ENCODE results near the gene C21orf58.
A peak's percentile ranks its signal among the peaks of the same experiment; 100 is the strongest.

Gene C21orf58

DNA sequence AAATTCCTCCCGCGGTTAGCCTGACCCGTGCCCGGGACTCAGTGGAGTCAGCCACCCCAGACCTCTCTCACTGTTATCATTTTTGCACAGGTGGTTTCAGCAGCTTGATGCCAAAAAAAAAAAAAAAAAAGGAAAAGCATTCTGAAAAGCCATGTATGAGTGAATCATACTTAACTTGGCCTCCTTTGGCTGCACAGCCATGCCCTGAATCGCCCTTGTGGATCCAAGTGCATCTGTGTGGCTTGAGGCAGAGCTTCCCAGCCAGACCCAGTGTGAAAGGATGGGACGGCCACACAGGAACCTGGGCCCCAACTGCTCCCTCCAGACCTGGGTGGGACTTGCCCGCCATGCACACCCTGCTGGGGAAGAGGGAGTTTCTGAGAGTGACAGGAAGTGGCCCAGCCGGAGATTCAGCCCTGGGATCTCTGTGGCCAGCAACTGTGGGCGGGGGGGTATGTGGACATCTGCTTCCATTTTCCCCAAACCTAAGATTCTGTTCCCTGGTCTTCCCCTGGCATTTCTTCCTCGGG, 29.0 kb downstream of the C21orf58 start:
- no peak for DNase-seq

- no peak for DNase-seq
These were observed 32.1 kb downstream of the C21orf58 start for GRCh38 chr21:46291561-46291960.

DNA sequence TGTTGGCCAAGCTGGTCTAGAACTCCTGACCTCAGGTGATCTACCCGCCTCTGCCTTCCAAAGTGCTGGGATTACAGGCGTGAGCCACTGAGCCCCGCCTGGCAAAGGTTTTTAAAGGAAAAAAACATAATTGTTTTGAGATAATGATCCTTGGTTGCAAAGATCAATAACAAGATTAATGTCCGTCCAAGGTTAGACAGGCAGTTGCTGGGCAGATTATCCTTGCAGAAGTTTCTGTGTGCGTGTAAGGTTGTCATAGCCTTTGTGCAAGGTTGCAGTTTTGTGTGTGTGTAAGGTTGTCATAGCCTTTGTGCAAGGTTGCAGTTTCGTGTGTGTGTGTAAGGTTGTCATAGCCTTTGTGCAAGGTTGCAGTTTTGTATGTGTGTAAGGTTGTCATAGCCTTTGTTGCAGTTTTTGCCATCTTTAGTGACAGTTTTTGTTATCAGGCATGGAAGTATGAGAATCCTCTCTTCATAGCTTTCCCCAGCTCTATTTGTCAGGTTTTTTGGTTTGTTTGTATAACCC, 34.0 kb downstream of the C21orf58 start:
- no peak for DNase-seq

DNA sequence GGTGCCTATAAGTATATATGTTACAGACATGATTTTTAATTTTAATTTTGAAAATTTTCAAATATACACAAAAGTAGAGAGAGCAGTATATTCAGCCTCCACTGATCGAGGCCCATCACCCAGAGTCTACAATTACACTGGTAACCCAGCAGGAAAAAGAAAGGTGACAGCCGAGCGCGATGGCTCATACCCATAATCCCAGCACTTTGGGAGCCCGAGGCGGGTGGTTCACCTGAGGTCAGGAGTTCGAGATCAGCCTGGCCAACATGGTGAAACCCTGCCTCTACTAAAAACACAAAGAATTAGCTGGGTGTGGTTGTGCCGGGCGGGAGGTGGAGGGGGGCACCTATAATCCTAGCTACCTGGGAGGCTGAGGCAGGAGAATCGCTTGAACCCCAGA, 36.1 kb downstream of the C21orf58 start:
- DNase-seq = no peak

DNA sequence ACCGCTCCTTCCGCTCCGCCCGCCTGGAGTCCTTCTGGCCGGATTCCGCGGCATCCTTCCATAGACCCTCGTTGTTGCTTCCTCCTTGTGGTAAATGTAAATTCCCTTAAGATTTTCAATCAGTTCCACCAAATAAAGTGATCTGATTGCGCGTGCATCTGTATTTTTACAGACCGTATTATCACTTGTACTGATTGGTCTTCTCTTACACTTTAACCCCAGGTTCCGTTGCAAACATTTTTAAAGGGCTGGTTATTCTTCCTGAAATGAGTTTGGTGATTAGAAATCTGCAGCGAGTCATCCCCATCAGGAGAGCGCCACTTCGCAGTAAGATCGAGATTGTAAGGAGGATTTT, 37.0 kb downstream of the C21orf58 start:
- DNase-seq = no peak

GRCh38 chr21:46285761-46286647, 37.7 kb downstream of the C21orf58 start, which contains the start of gene YBEY:
TSS of gene YBEY (plus strand) at chr21:46286342. CDS start at chr21:46286914, 572 bp downstream.
- peak; percentile 64 to 91 (median 74) for DNase-seq

DNA sequence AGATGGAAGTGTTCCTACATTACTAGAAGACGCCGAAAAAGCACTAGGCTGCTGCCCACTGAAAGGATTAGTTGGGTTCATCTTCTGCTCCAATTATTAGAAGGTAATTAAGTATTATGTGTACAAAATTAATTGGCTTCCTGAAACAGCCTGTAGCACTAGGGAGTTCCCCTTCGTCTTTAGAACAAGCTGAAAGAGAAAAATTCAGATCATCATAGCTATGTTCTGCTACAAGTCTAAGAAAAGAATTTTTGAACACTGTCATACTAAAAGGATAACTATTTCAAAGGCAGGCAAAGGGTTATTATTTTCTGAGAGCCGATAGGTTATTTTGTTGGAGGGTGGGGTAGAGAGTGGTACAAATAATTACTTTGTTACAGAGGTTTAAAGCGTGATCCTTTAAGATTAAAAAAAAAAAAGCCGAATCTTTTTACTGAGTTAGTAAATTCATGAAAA, 38.4 kb downstream of the C21orf58 start, which contains the start of gene MCM3AP:
Gene MCM3AP, minus strand, starts transcription at position 406 of the 456 bp plus-strand sequence. Its CDS starts 325 bp downstream, at position 81.
- DNase-seq = no peak

DNA sequence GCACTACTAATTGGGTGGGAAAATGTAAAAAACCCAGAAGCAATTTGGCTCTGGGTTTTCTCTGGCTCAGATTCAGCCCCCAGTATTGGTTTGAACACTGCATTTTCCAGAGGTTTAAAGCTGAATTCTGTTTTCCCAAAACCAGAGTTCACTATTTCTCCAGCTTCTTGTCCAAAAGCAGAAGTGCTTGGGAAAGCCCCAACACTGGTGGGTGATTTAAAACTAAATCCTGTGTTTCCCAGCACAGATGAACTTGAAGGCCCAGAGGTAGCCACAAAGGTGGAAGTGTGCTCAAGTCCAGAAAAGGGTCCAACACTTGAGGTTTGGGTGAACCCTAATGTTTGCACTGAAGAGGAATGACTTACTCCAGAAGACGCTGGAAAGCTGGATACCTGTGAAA, 38.9 kb downstream of the C21orf58 start:
- no peak for DNase-seq

DNA sequence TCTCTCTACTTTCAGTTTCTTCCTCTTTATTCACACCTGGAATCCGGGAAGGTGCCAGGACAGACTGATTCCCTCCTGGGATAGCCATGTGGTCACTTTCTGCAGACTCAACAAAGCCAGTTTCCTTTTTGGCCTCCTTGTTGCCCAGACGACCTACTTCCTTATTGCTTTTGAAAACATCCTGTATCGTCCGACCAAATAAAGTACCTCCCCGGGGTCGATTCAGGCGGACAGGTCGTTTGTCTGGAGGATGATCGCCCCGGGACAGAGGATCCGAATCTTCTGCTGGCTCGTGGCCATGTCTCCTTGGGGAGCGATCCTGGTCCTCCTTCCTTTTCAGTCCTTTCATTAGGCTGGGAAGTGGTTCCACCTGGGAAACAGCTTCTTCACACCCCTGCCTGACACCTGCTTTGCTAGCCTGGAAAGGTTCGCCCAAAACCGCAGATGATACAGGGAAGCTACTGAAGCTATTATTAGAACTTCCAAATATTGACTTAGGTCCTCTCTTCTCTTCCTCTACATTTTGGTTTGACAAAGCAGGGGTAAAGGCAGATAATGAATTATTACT, 39.5 kb downstream of the C21orf58 start:
- DNase-seq = no peak

DNA sequence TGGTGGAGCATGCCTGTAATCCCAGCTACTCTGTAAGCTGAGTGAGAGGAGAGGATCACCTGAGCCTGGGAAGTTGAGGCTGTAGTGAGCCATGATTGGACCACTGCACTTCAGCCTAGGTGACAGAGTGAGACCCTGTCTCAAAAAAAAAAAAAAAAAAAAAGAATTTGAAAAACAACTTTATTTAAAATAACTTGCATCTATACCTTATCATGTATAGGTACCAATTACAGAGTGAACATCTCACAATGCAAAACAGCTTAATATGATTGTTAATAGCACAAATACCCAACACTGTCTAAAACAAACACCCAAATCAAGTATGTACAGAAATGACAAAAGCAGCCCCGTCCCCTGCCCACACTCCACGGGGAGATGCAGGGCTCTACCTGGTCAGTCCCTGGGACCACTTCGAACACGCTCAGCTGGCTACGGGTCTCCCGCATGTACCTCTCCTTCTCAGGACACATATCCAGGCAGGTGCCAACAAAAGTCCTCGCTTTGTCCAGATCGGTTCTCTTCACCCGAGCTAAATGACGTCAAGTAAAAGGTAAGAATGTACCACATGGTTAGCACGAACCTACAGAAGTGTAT, 48.8 kb downstream of the C21orf58 start:
- no peak for DNase-seq

DNA sequence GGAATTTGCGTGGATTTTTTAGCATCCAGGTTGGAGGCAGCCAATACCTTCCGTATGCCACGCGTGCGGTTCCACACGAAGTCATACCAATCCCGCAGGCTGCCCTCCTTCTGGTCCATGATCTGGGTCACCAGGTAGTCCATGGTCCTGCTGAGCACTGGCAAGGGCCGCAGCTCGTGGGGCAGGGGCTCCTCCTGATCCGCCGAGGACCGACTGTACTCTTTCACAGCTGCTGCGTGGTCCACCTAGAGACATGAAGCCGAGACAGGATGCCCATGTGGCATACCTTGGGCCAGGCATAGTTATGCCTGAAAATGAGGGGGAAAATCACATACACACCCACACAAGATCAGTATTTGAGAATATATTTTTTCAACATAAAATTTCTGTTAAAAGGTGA, 50.3 kb downstream of the C21orf58 start:
- no peak for DNase-seq

GRCh38 chr21:46269466-46269865, 54.2 kb downstream of the C21orf58 start:
- no peak for DNase-seq

DNA sequence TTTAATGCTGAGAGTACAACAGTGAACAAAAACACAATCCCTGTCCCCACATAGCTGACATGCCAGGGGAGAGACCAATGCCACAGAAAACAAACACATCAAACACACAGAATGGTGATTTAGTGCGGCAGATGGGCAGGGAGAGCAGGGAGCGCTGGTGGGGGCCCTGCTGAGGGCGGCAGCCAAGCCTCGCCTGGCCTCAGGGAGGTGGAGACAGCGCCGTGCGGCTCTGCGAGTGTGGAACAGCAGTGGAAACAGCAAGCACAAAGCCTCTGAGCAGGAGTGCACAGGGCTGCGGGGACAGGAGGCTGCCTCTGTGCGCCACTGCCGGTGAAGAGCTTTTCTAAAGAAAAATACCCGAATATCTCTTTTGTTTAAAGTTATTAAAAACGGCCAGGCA, 55.3 kb downstream of the C21orf58 start:
- no peak for DNase-seq

DNA sequence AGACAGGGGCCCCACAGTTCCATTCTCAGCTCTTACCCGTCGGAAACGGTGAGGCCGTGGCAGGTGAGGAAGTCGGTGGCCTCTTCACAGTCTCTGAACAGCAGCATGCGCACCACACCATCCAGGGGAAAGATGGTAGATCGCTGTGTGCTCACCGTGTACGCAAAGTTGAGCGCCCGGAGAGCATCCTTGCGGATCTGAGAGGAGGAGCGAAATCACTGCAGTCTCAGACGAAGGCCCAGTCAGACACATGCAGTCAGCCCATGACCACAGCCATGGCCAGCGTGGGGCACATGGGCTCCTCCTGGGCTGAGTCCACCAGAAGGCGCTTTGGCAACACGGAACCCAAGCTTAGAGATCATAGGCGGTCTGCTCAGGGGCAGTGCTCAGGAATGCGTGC, 56.7 kb downstream of the C21orf58 start:
- DNase-seq = no peak

DNA sequence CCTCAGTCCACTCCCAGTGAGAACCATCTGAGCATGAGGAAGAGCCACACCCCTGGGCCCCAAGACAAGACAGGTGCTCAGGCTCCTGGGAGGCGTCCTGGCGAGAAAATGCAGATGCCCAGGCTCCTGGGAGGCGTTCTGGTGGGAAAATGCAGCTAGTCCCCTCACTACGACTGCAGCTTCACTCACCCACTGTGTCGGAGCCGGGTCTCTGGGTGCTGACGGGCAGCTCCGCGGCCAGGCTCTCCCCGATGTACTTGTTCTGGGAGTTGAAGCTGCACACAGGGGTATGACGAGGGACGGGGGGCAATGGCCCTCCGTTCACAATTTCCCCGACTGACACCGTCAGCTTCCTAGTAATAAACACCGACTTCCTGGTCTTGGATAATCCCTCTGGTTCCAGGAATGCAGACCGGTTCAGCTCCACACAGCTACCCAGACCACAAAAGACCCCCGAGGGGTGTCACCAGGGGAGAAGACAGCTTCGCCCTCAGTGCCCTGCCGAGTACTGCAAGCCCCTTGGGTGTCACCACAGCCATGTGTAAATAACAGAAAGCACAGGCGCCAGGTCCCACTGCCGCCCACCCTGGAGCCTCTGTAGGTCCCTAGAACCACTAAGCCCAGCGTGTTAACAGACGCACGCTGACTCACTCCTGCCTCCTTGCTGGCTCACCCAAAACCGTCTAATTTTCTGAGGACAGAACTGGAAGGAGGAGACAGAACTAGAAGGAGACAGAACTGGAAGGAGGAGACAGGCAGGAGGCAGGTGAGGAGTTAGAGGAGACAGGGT, 57.7 kb downstream of the C21orf58 start:
- no peak for DNase-seq

DNA sequence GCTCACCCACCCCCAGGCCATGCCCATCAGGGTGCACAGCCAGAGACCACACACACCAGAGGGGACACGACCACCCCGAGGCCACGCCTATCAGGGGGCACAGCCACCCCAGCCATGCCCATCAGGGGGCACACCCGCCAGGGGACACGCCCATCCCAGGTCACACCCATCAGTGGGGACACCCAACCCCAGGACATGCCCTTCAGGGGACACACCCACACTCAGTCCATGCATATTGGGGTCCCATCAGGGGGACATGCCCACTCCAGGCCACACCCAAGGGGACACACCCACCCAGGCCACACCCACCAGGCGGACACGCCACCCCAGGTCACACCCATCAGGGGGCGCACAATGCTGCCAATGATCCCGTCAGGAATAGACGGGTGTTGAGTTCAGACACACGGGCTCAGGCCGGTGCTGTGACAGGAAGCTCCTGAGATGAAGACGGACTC, 59.0 kb downstream of the C21orf58 start:
- DNase-seq = no peak

DNA sequence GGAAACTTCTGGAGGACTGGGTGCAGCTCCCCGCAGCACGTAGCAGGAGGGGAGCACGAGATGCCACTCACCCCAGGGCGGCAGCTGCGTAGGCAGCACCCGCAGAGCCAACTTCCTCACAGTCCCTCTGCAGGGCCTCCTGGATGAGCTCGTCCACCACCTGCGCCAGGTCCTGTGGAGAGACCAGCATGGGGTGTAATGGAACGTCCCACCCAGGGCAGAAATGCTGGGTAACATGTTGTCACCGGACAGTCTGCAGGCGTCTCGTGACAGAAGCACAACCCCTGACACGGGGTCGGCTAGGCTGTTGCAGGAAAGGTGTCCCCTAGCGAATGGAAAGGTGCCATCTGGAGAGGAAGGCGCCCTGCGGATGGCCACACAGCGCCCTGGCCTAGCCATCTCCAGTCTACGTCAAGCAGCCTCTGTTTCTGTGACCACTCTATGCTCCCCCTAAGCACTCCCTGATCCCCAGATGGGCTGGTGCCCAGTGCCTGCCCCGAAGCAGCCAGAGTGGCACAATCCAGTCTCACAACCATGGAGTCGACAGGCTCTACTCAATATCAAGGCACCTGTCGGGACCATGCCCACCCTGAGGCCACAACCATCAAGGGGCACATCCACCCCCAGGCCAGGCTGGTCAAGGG, 59.5 kb downstream of the C21orf58 start:
- DNase-seq = no peak

DNA sequence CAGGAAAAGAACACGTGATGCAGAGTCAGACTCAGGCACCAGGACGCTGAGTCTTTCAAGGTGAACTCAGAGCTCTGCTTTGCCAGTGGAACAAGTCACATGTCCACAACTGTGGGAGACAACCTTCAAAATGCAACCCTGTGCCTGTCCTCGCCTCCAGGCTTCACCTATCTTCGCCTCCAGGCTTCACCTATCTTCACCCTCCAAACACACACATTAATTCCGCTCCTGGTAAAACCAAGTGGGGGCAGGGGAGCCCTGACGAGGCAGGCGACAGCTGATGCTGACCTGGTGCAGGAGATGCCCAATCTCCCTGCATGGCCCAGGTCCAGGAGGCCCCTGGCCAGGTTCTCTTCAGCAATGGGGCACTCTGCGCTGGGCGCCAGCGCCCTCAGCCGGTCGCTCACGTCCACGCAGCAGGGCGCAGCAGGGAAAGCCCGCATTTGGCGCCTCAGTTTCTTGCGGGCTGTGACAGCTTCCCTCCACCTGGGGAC, 67.1 kb downstream of the C21orf58 start:
- no peak for DNase-seq

DNA sequence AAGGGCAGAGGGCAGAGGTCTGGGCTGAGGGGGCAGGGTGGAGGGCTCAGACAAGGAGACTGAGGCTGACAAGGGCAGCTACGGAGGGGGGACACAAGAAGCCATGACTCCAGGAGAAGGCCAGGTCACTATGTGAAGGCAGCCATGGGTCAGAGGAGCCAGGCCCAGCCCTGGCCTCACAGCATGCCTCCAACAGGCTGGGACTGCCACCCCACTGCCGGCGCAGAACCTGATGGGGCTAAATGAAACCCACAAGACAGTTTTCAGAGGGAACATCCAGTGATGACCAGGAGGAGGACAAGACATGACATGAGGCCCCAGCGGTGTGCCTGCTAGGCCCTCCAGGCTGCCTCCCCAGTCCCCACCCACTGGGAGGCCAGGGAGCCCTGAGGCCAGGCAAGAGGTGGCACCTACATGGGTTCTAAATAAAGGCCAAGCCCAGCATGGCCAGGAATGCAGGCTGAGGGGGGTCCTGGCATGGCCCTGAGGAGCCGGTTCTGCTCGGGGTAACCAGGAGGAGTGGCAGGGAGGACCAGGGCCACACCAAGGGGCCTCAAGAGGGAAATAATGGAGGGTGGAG, 67.8 kb downstream of the C21orf58 start:
- DNase-seq = no peak

DNA sequence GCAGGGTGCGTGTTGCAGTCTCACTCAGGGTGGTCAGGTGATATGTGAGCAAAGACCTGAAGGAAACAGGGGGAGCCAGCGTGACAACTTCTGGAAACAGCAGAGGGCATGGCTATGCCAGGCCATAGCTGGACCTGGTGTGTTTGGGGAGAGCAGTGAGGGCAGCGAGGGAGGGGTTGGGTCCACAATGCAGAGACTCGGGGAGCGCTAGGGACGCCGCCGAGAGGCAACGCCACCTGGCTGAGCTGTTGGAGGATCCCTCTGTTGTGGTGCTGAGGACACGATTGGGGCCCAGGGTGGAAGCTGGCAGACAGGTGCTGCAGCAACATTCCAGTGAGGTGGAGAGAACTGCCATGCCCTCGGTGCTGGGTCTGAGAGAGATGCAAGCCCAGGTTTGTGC, 68.5 kb downstream of the C21orf58 start:
- no peak for DNase-seq

Measured in T-helper 1 cell (primary cell).